Transverse colon (tissue), 4 donors: ENCODE results near the gene ESRRA. TPM values are rescaled to one million over a fixed set of nuclear protein-coding genes. Genes with fewer than 3 reads are reported as not detected.

Experiments
- DNase-seq: peaks from one replicate; pipeline ENCODE4 v3.0.0-alpha.2; 2019
- H3K27ac ChIP-seq, 4 donors: fragments of 200-600 bp; sonication (generic); 2 replicates each; pipeline ENCODE4 v1.5.1; 2016 to 2018; ENCODE audit warnings: inconsistent platforms in 4 of 4
- H3K27me3 ChIP-seq: fragments of 200-600 bp; sonication (generic); 2 replicates; pipeline ENCODE4 v1.5.1; 2017; ENCODE audit warnings: inconsistent platforms
- H3K36me3 ChIP-seq, 4 donors: fragments of 200-600 bp; sonication (generic); 2 replicates each; pipeline ENCODE4 v1.5.1; 2017 to 2019; ENCODE audit warnings: inconsistent platforms in 4 of 4
- H3K4me1 ChIP-seq, 4 donors: fragments of 200-600 bp; sonication (generic); 2 replicates each; pipeline ENCODE4 v1.5.1; 2017 to 2020; ENCODE audit warnings: inconsistent platforms in 4 of 4
- H3K4me3 ChIP-seq, 4 donors: fragments of 200-600 bp; sonication (generic); 1 replicate in 1 of 4; 2 replicates in 3 of 4; pipeline versions ENCODE4 v1.5.1 to v1.6.1; 2017 to 2019; ENCODE audit warnings: inconsistent platforms in 4 of 4
- H3K9me3 ChIP-seq, 2 donors: fragments of 200-600 bp; sonication (generic); 2 replicates each; pipeline ENCODE4 v1.5.1; 2017 to 2019; ENCODE audit warnings: inconsistent platforms in 2 of 2
- EP300 ChIP-seq: sonication (generic); formaldehyde crosslinking; IDR thresholded peaks from one replicate; pipeline ENCODE4 v1.6.1; 2017; ENCODE audit warnings: antibody characterized with exemption, low read depth
- POLR2A ChIP-seq: fragments of 450-650 bp; IDR thresholded peaks from one replicate; pipeline ENCODE4 v1.6.1; 2016; ENCODE audit warnings: antibody characterized with exemption, mild to moderate bottlenecking, moderate library complexity
- POLR2AphosphoS5 ChIP-seq, 3 donors: sonication (generic); formaldehyde crosslinking; IDR thresholded peaks; one replicate each; pipeline ENCODE4 v1.6.1; 2016; ENCODE audit warnings: antibody characterized with exemption in 3 of 3
- WGBS, 2 donors: methylation state at CpG; one replicate each; pipeline ENCODE4 v1.1.5; 2018; ENCODE audit warnings: low coverage in 1 of 2; 5-methylcytosine and 5-hydroxymethylcytosine counted together
- in situ Hi-C, 4 donors: fragments of 200-750 bp; cut with MboI; loops; one replicate each; pipeline versions ENCODE4 v1.15.0 to v1.15.1; 2017; ENCODE audit warnings: low sequenced_read_pairs in 3 of 4, low pct_ligation_motif_present in 1 of 4, low pct_unique_long_range_greater_than_20kb in 1 of 4
- intact Hi-C: fragments of 100-400 bp; cut with DNase I; formaldehyde crosslinking; loops from one replicate; pipeline ENCODE4 v1.15.1; 2023; ENCODE audit warnings: low total_unique reads
- total RNA-seq, 4 donors: library from RNA; depleted of rRNA; stranded (reverse); fragments of >200 nt; gene quantifications; one replicate each; pipeline ENCODE4 v1.1.0, GENCODE V29; 2016
- TF ChIP-seq, protein P1 (sequence below), 5 experiments: fragments of 200-600 bp in 3 of 5; fragments of 450-650 bp in 2 of 5; sonication (generic) in 3 of 5; IDR thresholded peaks; 1 replicate in 2 of 5; 2 replicates in 3 of 5; pipeline ENCODE4 v1.5.1; 2016 to 2017; ENCODE audit warnings: antibody characterized with exemption in 5 of 5, inconsistent platforms in 3 of 5, mild to moderate bottlenecking in 2 of 5, moderate library complexity in 1 of 5

ESRRA gene
- total RNA-seq, 4 donors from 2014 or later = 142 to 272 (median 221) TPM

DNA sequence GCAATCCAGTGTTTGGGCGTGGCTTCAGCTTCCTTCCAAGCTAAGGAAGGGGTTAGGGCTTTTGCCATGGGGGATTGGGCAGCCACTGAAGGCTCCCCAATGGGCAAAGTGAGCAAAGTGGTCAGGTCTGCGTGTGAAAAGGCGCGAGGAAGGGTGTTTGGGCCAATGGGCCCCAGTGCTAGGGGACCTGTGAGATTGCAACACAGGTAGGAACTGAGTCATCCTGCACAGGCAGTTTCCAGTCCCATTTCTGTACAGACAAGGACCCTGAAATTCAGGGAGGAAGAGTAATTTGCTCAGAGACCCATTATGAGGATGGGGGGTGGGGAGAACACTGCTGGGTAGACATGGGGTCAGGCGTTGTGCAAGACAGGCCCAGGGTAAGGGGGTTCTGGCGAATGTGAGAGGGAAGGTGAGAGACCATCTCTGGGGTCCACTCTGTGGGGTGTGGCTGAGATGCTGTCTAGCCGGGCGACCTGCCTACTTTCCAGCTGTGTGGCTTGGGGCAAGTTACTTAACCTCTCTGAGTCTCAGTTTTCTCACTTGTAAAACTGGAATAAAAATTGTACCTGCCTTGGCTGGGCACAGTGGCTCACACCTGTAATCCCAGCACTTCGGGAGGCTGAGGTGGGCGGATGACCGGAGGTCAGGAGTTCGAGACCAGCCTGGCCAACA, 42.0 kb downstream of the ESRRA start:
- DNase-seq = no peak
- H3K36me3 ChIP-seq = no peaks in the 10 kb centered on the region
- no peaks in the 10 kb centered on the region for H3K27me3 ChIP-seq
- TF ChIP-seq, protein P1, sequence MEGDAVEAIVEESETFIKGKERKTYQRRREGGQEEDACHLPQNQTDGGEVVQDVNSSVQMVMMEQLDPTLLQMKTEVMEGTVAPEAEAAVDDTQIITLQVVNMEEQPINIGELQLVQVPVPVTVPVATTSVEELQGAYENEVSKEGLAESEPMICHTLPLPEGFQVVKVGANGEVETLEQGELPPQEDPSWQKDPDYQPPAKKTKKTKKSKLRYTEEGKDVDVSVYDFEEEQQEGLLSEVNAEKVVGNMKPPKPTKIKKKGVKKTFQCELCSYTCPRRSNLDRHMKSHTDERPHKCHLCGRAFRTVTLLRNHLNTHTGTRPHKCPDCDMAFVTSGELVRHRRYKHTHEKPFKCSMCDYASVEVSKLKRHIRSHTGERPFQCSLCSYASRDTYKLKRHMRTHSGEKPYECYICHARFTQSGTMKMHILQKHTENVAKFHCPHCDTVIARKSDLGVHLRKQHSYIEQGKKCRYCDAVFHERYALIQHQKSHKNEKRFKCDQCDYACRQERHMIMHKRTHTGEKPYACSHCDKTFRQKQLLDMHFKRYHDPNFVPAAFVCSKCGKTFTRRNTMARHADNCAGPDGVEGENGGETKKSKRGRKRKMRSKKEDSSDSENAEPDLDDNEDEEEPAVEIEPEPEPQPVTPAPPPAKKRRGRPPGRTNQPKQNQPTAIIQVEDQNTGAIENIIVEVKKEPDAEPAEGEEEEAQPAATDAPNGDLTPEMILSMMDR (IDR thresholded peaks at IDR 0.05) = no peak
- TF ChIP-seq EP300 = no peak
- TF ChIP-seq POLR2A = no peak
- TF ChIP-seq POLR2AphosphoS5 (IDR thresholded peaks at IDR 0.05) = no peak
- no peaks in the 10 kb centered on the region for H3K9me3 ChIP-seq
- H3K4me1 ChIP-seq = peaks cover under 1 to 12% (median 8%) of the 10 kb centered on the region in 4 donors
- H3K27ac ChIP-seq = no peak overlapping the region
- intact Hi-C loops = no loop called here
- H3K4me3 ChIP-seq = no peak overlapping the region
- in situ Hi-C loops = no loop called here
- WGBS, 2 donors = 87% methylated on average over 12 of the region's 12 CpGs; no CpG with 5 or more reads in 1 of the 2 donors

DNA sequence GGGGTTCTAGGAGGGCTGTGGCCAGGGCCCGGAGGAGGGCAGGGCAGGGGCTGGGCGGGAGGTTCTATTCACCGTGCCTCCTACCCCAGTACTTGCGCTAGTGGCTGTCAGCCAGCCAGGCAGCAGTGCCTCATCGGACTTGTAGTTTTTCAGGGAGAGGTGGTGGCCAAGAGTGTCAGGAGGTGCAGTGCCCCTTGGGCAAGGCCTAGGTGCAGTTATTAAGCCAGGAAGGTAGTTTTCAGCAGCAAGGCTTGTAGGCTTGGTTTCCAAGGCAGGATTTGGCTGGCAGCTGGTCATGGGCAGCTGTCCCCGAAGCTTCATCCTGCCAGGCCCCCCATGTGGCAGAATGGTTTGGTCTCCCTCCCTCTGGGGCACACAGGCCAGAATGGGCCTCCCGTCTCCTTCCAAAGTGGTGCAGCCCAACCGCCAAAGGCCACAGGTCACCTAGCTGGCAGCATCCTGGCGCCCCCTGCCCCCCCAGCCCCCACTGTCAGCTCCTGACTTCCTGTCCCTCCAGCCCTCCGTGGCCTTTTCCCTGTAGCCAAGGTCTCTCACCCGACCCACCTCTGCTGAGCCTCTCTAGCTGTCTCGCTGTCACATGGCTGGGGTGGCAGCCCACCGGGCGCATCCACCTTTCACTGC, 43.2 kb downstream of the ESRRA start:
- Histone ChIP-seq H3K36me3 (no peaks in the 10 kb centered on the region), H3K4me3 (no peak overlapping the region), H3K9me3 (no peaks in the 10 kb centered on the region), H3K27me3 (no peaks in the 10 kb centered on the region), H3K4me1 (peaks cover 0 to 2% (median 0%) of the 10 kb centered on the region in 4 donors), H3K27ac (no peak overlapping the region)
- intact Hi-C loops (no loop called here), in situ Hi-C loops (no loop called here)
- 81 to 93% methylated on average over 3 to 13 of the region's 14 CpGs for WGBS, 2 donors
- DNase-seq = no peak
- TF ChIP-seq EP300 (no peak), POLR2A (no peak), POLR2AphosphoS5 (IDR thresholded peaks at IDR 0.05) (no peak)

DNA sequence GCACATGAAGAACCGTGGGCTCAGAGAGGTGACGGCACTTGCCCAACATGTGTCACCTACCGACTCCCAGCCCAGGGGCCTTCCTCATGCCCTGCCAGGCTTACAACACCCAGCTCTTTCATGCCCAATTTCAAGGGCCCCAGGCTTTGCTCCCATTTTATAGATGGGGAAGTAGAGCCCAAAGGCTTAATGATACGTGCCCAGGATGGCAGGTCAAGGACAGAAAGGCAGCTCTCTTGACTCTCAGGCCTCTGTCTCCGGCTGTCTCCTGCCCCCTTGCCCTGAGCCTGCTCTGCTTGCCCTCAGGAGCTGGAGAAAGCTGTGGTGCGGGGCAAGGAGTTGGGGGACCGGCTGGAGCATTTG, 43.7 kb downstream of the ESRRA start:
- Histone ChIP-seq H3K27ac (no peak overlapping the region), H3K4me1 (no peaks in the 10 kb centered on the region), H3K9me3 (no peaks in the 10 kb centered on the region), H3K36me3 (no peaks in the 10 kb centered on the region), H3K4me3 (no peak overlapping the region), H3K27me3 (no peaks in the 10 kb centered on the region)
- in situ Hi-C loops = no loop called here
- intact Hi-C loops = no loop called here
- TF ChIP-seq EP300 (no peak), POLR2A (no peak), POLR2AphosphoS5 (IDR thresholded peaks at IDR 0.05) (no peak)
- TF ChIP-seq, protein P1 (IDR thresholded peaks at IDR 0.05) = no peak
- no peak for DNase-seq
- 81 to 94% methylated on average over 4 to 7 of the region's 7 CpGs for WGBS, 2 donors

DNA sequence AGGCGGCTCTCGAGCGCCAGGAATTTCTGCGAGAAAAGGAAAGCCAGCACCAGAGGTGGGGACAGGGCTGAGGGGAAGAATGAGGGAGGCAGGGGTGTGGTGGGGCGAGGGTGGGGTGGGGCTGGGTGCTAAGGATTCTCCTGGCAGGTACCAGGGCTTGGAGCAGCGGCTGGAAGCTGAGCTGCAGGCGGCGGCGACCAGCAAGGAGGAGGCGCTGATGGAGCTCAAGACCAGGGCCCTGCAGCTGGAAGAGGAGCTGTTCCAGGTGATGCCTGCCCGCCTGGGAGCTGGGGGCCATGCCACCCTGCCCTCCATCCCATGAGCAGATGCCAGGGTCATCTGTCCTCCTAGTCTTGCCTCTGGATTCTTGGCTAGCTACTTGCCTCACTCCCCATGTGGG, 44.1 kb downstream of the ESRRA start:
- DNase-seq = no peak
- in situ Hi-C loops = no loop called here
- WGBS, 2 donors = 93% methylated on average over 11 of the region's 11 CpGs; no CpG with 5 or more reads in 1 of the 2 donors

More for the DNA sequence above, 44.1 kb downstream of the ESRRA start:
- H3K27me3 ChIP-seq = no peaks in the 10 kb centered on the region
- no peaks in the 10 kb centered on the region for H3K9me3 ChIP-seq
- TF ChIP-seq EP300 (no peak), POLR2A (no peak), POLR2AphosphoS5 (IDR thresholded peaks at IDR 0.05) (no peak)
- TF ChIP-seq, protein P1 (IDR thresholded peaks at IDR 0.05) = no peak
- intact Hi-C loops = no loop called here
- peaks cover 0 to 2% (median 0%) of the 10 kb centered on the region in 4 donors for H3K4me1 ChIP-seq
- H3K4me3 ChIP-seq = no peak overlapping the region
- H3K27ac ChIP-seq = no peak overlapping the region
- no peaks in the 10 kb centered on the region for H3K36me3 ChIP-seq
